Measurements from ENCODE around the gene CARD19. TPM values are rescaled to one million over a fixed set of nuclear protein-coding genes. Genes with fewer than 3 reads are reported as not detected.

The CARD19 gene
- total RNA-seq, 4 donors from 2014 or later, result 43.2 to 63.6 (median 54.3) TPM

DNA sequence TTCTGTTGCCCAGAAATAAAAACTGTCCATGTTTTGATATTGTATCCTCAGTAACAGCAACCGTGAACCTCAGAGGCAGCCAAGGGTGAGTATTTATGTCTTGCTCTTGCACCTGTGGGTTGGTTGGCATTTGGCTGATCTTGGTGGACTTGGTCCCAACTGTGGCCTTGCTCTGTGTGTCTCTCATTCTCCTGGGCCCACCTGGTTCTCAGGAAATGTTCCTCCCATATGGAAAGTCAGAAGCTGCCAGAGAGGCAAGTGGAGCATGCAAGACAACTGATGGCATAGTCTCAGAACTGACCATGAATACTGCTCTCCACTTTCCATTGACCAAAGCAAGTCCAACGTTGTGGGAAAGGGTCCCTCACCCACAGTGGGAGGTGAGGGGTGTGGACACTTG, 51.6 kb downstream of the CARD19 start:
- TF ChIP-seq EP300 (IDR thresholded peaks at IDR 0.05) (no peak), POLR2A (IDR thresholded peaks at IDR 0.05) (no peak), POLR2AphosphoS5 (IDR thresholded peaks at IDR 0.05) (no peak)
- TF ChIP-seq, protein P1, sequence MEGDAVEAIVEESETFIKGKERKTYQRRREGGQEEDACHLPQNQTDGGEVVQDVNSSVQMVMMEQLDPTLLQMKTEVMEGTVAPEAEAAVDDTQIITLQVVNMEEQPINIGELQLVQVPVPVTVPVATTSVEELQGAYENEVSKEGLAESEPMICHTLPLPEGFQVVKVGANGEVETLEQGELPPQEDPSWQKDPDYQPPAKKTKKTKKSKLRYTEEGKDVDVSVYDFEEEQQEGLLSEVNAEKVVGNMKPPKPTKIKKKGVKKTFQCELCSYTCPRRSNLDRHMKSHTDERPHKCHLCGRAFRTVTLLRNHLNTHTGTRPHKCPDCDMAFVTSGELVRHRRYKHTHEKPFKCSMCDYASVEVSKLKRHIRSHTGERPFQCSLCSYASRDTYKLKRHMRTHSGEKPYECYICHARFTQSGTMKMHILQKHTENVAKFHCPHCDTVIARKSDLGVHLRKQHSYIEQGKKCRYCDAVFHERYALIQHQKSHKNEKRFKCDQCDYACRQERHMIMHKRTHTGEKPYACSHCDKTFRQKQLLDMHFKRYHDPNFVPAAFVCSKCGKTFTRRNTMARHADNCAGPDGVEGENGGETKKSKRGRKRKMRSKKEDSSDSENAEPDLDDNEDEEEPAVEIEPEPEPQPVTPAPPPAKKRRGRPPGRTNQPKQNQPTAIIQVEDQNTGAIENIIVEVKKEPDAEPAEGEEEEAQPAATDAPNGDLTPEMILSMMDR (IDR thresholded peaks at IDR 0.05), result no peak

DNA sequence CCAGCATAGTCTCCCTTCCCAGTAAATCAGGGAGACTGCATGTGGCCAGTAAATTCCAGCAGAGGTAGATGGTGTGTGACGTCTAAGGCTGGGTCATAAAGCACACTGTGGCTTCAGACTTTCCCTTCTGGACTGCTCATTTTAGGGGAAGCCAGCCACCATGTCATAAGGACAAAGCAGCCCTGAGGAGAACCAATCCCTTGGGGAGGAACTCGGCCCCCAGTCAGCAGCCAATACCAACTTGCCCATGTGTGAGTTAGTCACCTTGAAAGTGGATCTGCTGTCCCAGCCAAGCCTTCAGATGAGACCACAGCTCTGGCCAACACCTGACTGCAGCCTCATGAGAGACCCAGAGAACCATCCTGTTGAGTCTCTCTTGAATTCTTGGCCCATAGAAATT, 52.7 kb downstream of the CARD19 start:
- H3K27me3 ChIP-seq, result no peaks in the 10 kb centered on the region
- TF ChIP-seq, protein P1 (IDR thresholded peaks at IDR 0.05), result no peak
- TF ChIP-seq POLR2AphosphoS5 (IDR thresholded peaks at IDR 0.05), result no peak
- no peak for TF ChIP-seq POLR2A (IDR thresholded peaks at IDR 0.05)
- TF ChIP-seq EP300 (IDR thresholded peaks at IDR 0.05), result no peak
- peaks cover 11% of the 10 kb centered on the region for H3K4me1 ChIP-seq
- no peak overlapping the region for H3K27ac ChIP-seq
- WGBS, result 100% methylated on average over 1 of the region's 2 CpGs
- H3K36me3 ChIP-seq, result no peaks in the 10 kb centered on the region
- DNase-seq (ENCODE audit: low spot score in 2 of 2), result no peak
- H3K4me3 ChIP-seq, result no peak overlapping the region
- H3K9me3 ChIP-seq, result no peaks in the 10 kb centered on the region

More for the DNA sequence above, 51.6 kb downstream of the CARD19 start:
- WGBS, result 85% methylated on average over 2 of the region's 2 CpGs
- Histone ChIP-seq H3K4me3 (no peak overlapping the region), H3K27me3 (no peaks in the 10 kb centered on the region), H3K27ac (no peak overlapping the region), H3K9me3 (no peaks in the 10 kb centered on the region), H3K36me3 (no peaks in the 10 kb centered on the region), H3K4me1 (peaks cover 12% of the 10 kb centered on the region)
- DNase-seq (ENCODE audit: low spot score in 2 of 2), result no peak

DNA sequence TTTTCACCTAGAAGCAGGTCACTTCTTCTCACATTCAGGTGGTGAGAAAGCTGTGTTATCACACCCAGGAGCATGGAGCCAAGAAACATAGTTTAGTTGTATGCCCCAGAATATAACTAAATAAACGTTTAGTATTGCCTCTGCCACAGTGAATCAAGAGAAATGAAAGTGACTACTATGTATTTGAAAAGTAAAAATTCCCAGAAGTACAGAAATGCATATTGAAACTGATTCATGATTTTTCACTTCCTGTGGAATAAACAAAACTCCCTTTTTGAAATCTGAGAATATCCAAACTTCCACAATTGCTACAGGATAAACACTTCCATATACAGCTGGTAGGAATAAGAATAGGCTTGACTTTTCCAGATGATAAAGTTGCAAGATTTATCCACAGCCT, 53.3 kb downstream of the CARD19 start:
- Histone ChIP-seq H3K4me1 (peaks cover 4% of the 10 kb centered on the region), H3K27ac (no peak overlapping the region), H3K27me3 (no peaks in the 10 kb centered on the region), H3K9me3 (no peaks in the 10 kb centered on the region), H3K36me3 (no peaks in the 10 kb centered on the region), H3K4me3 (no peak overlapping the region)
- DNase-seq (ENCODE audit: low spot score in 2 of 2), result no peak
- no peak for TF ChIP-seq POLR2AphosphoS5 (IDR thresholded peaks at IDR 0.05)
- no peak for TF ChIP-seq EP300 (IDR thresholded peaks at IDR 0.05)
- TF ChIP-seq, protein P1 (IDR thresholded peaks at IDR 0.05), result no peak
- TF ChIP-seq POLR2A (IDR thresholded peaks at IDR 0.05), result no peak
- 31% methylated on average over 1 of the region's 1 CpG for WGBS

DNA sequence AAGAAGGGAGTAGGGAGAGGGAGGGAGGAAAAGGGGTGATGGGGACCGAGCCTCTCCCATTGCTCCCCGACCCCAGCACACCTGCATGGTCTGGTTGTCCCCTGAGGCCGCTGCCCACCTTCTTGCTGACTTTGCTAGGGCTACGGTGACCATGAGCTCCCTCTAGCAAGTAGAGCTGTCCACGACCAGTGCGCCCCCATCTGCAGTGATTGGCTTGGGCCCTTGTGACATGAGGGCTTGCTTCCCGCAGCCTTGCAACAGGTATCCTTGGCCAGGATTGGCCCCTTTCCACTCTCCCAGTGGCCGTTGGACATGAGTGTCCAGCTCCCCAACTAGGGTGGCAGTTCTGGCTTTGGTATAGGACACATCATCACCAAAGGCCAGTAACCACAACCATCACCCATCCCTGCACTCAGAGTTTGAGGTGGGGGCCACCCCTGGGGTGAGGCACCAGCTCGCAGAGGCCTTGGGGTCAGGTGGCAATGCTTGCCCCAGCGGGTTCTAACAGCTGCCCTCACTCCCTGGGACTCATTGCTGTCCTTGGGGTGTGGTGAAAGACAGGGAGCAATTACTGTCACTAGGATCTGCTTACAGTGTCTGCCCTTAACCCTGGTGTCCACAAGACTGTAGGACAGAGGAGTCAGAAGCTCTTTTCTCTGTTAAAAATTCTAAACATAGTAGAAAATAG, 55.2 kb downstream of the CARD19 start:
- Histone ChIP-seq H3K27ac (no peak overlapping the region), H3K4me1 (no peaks in the 10 kb centered on the region), H3K4me3 (no peak overlapping the region), H3K9me3 (no peaks in the 10 kb centered on the region), H3K36me3 (no peaks in the 10 kb centered on the region), H3K27me3 (no peaks in the 10 kb centered on the region)
- TF ChIP-seq POLR2AphosphoS5 (IDR thresholded peaks at IDR 0.05) (no peak), POLR2A (IDR thresholded peaks at IDR 0.05) (no peak), EP300 (IDR thresholded peaks at IDR 0.05) (no peak)
- TF ChIP-seq, protein P1 (IDR thresholded peaks at IDR 0.05), result no peak
- WGBS, result 89% methylated on average over 6 of the region's 10 CpGs
- no peak for DNase-seq (ENCODE audit: low spot score in 2 of 2)

DNA sequence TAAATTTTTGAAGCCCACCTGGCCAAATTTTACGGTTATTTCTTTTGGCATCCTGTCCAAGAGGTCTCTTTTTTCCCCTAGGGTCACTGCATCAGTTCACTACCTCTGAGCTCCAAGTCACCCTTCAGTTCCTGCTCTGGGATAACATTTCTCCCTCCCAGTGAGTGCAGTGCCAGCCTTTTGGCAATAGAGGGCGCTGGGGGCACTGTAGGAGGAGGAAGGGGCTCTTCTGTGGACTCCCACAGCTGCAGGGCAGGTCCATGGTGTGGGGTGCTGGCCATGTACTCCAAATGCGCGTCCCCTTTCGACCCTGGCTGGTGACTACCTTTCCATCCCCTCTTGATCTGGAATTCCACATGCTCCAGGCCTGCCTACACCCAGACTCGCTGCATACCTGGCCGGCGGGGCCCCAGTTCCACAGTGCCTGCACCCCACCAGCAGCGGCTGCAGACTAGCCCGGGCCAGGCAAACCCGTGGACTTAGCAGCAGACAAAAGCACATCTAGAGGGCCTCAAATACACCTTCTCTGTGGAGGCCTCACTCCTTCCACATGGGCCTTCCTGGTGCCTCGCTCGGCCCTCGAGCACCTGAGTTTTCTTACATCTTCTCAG, 58.4 kb downstream of the CARD19 start:
- H3K27ac ChIP-seq, result no peak overlapping the region
- TF ChIP-seq POLR2AphosphoS5 (IDR thresholded peaks at IDR 0.05) (no peak), EP300 (IDR thresholded peaks at IDR 0.05) (no peak)
- TF ChIP-seq, protein P1 (IDR thresholded peaks at IDR 0.05), result peak in 1 of 2 donors; percentile 69
- no peaks in the 10 kb centered on the region for H3K27me3 ChIP-seq
- DNase-seq (ENCODE audit: low spot score in 2 of 2), result no peak
- H3K4me3 ChIP-seq, result no peak overlapping the region
- H3K36me3 ChIP-seq, result no peaks in the 10 kb centered on the region
- H3K9me3 ChIP-seq, result no peaks in the 10 kb centered on the region
- H3K4me1 ChIP-seq, result no peaks in the 10 kb centered on the region
- 81% methylated on average over 13 of the region's 14 CpGs for WGBS
